HG03095 (cell line): Measurements from ENCODE around the gene CTNNA3.
"Not testable (repeated sequence)": the region's sequence is repeated elsewhere in the genome, so short reads cannot be mapped to it uniquely, and the experiment has no call there.

Experiments used
- ATAC-seq: cut with Tn5 transposase; IDR thresholded peaks from one replicate; pipeline ENCODE4 v1.9.1; 2021; ENCODE audit warnings: moderate library complexity; ENCODE audit not compliant: unreplicated experiment

CTNNA3 gene

DNA sequence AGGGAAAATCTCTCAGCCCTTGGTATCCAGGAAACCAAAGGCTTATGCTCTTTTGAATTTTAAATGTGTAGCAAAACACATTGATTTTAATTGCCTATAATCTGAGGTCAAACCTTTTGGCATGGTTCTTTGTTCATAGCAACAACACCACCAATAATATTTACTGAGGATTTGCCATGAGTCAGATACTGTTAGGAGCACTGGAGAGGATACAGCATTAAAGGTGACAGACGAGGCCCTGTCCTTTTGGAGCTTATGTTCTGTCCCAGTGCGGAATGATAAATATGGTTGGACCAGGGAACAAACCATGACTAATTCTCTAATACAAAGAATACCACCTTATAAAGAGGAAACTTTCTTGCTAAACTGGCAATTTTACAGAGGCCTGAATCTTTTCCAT is 176.6 kb downstream of the CTNNA3 start:
- ATAC-seq, result no peak

DNA sequence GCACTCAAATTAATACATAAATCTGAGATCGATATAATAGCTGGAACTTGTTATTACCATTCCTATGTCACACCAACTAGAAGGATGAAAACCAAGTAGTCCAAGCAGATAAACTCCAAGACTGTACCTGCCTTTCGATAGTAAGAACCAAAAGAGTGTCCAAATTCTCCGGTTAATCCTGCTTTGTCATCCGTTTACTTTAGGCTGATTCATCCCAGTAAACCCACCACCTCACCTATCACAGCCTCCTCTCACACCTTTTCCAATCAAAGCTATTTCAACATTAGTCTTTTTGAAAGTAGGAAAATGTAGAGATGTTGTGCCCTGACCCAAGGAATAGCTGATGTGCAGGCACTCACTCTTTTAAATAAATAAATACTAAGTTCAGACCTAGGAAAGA is 177.2 kb downstream of the CTNNA3 start:
- no peak for ATAC-seq

DNA sequence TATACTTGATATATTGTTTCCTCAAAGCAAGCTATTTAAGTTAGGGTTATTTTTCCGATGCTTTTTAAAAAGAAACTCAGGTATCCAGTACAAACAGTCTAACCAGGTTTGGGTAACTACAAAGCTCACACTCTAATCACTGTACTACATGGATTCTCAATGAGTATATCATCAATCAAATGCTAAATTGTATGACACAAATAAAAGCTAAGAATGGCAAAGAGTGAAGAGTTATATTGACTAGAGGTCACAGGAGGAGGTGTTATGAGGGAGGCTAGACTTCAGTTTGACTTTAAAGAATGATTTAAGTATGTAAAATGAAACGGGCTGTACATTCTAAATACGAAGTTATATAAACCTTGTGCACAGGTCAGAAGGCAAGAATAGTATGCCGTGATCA is 178.0 kb downstream of the CTNNA3 start:
- ATAC-seq, result no peak

GRCh38 chr10:67506757-67507091 is 189.3 kb downstream of the CTNNA3 start:
- no peak for ATAC-seq

DNA sequence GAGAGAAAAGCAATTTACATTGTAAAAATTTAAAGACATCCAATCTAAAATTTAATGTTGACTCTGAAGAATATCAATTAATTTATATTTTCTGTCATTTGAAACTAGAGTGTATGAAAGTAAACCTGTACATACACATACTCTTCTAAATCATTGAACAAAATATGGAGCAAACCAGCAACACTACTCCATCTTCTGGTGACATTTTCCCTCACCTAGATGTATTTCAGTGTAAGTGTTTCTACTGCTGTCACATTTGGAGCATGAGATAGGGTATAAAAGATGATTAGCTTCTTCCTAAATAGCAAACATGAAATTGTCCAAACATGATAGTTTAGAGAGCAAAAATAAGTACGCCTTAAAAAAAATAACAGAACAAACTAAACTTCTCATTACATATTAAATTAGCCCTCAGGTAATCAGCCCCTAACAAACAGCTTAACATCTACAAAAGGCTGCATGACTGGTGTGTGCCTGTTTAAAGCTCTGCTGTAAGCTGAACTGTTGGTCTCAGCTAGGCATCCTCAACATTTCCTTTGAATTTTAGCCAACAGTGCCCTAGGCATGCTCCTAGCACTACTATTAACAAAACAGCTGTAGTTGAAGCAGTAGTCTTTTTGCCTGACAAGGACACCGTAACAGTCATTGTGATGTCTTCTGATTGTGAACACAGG is 189.8 kb downstream of the CTNNA3 start:
- ATAC-seq, result no peak

DNA sequence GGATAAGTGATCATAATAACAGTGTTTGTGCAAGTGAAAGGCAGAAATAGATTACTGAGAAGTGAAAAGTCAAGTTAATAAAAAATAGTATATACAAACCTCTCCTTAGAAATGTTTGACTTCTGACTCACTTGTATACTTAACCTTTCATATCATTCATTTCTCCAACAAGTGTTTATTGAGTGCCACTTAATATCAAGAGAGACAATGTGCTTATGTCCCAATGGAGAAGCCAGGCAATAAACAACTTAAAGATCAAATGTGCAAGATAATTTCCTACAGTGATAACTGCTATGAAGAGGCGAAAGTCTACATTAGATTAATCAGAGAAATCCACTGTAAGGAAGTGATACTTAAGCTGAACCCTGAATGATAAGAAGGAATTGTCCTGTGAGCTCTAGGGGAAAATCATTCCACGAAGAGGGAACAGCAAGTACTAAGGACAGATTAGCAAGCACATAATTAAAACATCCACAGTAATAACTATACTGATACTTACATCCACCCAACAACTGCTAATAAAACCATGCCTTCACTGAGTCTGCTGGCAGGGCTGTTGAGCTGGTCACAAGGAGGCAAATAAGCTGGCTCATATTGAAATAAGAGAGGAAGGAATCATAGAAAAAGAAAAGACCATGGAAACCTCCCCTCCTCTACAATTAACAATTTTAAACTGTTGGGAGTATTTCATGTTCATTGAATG is 203.5 kb downstream of the CTNNA3 start:
- ATAC-seq, result no peak

DNA sequence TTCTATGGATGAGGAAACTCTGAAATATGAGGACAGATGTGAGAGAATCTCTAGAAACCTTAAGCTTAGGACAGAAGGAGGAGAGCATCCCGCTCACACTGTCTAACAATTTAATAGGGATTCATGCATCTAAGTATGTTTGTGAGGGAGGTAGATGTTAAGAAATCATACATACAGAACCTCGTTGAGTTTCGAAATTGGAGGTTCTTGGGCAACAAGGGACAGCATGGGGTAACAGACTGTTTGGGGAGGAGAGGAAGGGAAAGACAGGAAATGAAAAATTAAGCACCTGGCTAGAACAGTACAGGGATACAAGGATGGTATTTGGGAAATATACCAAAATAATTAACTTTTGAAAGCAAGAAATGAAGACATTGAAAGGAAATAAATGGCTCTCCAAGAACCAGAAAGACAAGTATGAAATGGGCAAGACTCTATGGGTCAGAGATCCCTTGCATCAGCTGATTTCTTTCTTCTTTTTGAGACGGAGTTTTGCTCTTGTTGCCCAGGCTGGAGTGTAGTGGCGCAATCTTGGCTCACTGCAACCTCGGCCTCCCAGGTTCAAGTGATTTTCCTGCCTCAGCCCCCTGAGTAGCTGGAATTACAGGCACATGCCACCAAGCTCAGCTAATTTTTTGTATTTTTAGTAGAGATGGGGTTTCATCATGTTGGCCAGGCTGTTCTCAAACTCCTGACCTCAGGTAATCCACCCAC is 207.9 kb downstream of the CTNNA3 start:
- no peak for ATAC-seq

DNA sequence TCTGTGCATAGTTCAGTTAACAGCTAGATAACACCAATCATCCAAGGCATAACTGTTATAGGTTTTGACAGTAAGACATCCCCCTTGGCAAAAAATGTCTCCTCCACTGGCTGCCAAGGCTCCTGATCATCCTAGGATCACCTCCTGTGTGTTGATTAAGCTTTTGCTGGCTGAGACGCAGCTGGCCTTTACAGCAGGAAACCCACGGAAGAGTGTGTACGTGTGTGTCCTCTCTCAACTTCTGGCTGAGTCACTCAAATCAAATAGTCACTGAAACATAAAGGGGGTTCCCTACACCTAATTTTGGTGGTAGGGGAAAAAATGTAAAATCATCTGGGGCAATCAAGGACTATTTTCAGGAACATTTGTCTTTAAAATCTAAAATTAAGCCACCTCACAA is 208.8 kb downstream of the CTNNA3 start:
- ATAC-seq, result no peak

- no peak for ATAC-seq
Measured at GRCh38 chr10:67477868-67478267, 218.1 kb downstream of the CTNNA3 start.

- no peak for ATAC-seq
Measured at GRCh38 chr10:67476201-67476600, 219.8 kb downstream of the CTNNA3 start.

DNA sequence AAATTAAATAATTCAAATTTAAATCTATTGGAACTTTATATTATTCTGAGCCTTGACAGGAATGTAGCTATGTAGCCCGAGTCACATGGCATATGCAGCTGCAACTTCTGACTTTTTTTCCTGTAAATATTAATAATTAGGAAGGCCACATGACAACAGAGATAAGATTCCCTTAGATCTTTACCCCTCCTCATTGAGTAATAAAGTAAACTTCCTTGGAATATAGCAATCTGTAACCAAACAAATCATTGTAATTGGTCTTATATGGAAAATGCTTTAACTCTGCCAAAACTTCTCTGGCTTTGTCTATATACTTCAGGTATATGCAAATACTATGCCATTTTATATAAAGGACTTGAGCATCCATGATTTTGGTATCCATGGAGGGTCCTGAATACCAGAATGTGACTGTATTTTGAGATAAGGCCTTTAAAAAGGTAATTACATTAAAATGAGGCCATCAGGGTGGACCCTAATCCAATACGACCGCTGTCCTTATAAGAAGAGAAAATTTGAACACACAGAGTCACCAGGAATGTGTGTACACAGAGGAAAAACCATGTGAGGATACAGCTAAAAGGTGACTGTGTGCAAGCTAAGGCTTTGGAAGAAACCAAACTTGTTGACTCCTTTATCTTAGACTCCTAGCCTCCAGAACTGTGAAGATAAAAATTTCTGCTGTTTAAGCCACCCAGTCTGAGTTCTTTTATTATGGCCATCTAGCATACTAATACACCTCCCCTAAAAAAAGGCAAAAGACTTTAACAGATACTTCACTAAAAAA is 222.0 kb downstream of the CTNNA3 start:
- no peak for ATAC-seq

DNA sequence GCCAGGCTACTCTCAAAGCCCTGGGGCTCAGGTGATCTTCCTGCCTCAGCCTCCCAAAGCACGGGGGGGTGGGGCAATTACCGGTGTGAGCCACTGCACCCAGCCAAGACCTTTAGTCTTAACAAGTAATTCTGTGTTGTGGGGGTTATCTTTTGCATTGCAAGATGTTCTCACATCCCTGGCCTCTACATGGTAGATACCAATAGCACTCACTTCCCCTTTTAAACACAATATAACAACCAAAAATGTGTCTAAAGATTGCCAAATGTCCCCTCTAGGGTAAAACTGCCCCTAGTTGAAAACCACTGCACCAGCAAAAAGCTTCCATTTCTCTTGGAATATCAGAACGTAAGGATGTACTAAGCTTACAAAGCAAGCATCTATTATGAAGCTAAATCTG is 225.0 kb downstream of the CTNNA3 start:
- ATAC-seq, result no peak

- ATAC-seq, result no peak
Measured at GRCh38 chr10:67464278-67464677, 231.7 kb downstream of the CTNNA3 start.

DNA sequence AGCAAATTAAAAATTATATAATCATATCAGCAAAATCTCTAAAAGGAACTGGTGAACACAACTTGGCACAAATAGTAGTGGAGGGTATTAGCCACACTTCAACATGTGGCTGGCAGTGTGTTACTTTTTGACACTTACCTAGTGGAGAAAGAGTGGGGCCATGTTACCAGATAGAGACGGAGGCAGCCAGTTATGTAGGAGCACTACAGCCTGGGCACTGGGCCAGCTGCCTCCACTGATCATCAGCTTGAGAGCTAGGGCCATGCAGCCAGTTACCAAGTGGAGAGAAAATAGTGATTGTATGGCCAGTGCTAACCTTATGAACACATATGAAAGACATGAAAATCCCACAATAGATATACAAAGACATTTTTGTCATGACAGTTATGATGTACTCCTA is 243.1 kb downstream of the CTNNA3 start:
- ATAC-seq, result no peak

- no peak for ATAC-seq
Measured at GRCh38 chr10:67438605-67439304, 257.2 kb downstream of the CTNNA3 start.

DNA sequence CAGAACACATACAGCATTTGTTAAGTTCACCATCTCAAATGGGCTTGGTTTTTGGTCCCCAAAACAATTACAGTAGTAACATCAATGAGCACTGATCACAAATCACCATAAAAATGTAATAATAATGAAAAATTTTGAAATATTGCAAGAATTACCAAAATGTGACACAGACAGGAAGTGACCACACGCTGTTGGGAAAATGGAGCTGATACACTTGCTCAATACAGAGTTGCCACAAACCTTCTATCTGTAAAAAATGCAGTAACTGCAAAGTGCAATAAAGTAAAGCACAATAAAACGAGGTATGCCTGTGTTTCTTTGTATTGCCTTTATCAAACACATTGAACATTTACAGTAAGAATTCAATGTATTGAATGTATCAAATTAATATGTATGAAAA is 262.7 kb downstream of the CTNNA3 start:
- no peak for ATAC-seq

- ATAC-seq, result no peak
Measured at GRCh38 chr10:67402620-67403019, 293.4 kb downstream of the CTNNA3 start.

- no peak for ATAC-seq
Measured at GRCh38 chr10:67401711-67402110, 294.3 kb downstream of the CTNNA3 start.

- ATAC-seq, result not testable (repeated sequence)
Measured at GRCh38 chr10:67386841-67387533, 309.0 kb downstream of the CTNNA3 start.

- ATAC-seq, result no peak
Measured at GRCh38 chr10:67386260-67386659, 309.7 kb downstream of the CTNNA3 start.
